Measurements from ENCODE around the gene SLC5A6. TPM values are rescaled to one million over a fixed set of nuclear protein-coding genes. Genes with fewer than 3 reads are reported as not detected.

The SLC5A6 gene
- total RNA-seq, 2 experiments from 2014 or later, result 41.5 to 47.4 TPM

DNA sequence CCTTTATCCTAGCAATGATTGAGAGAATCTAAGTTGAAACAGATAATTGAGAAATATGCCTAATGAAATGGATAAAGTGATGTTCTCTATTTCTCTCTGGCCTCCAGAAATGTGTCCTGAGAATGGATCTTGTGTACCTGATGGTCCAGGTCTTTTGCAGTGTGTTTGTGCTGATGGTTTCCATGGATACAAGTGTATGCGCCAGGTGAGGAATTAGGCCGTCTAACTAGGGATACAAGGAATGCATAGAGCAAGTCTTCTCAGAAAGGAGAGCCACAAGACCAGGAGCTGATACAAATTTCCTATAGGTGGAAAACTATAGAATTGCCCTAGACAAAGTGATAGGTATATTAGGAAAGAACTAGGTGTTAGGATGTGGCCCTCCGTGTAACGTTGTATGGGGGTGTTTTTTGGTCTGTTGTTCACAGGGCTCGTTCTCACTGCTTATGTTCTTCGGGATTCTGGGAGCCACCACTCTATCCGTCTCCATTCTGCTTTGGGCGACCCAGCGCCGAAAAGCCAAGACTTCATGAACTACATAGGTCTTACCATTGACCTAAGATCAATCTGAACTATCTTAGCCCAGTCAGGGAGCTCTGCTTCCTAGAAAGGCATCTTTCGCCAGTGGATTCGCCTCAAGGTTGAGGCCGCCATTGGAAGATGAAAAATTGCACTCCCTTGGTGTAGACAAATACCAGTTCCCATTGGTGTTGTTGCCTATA, 4.5 kb upstream of the SLC5A6 start:
- peaks cover 52% of the 10 kb centered on the region for H3K4me1 Mint-ChIP-seq (ENCODE audit: low read depth)

DNA sequence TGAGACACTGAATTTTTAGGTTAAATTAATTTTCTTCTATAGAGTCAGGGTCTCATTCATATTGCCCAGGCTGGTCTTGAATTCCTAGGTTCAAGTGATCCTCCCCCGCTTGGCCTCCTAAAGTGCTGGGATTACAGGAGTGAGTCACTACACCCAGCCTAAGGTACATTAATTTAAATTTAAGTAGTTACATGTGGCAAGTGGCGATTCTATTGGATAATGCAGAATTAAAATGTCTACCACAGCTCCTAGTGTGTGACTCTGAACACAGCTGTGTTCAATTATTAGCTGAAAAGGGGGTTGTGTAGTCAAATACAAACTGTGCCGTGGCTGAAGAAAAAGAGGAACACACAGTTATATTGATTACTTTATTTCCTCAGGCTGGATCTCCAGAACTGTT, 2.9 kb upstream of the SLC5A6 start:
- Mint-ChIP-seq H3K27ac (no peak overlapping the region), H3K4me3 (no peak overlapping the region), H3K4me1 (ENCODE audit: low read depth) (peaks cover 56% of the 10 kb centered on the region), H3K27me3 (ENCODE audit: low read depth) (no peaks in the 10 kb centered on the region), H3K9me3 (ENCODE audit: insufficient read depth) (no peaks in the 10 kb centered on the region), H3K36me3 (ENCODE audit: low read depth) (peaks cover 59% of the 10 kb centered on the region)
- no peak for ATAC-seq
- POLR2A ChIA-PET, result no interaction called here
- CTCF ChIA-PET, result no interaction called here
- no peak for DNase-seq

More for the DNA sequence above, 4.5 kb upstream of the SLC5A6 start:
- Mint-ChIP-seq H3K27ac (peak overlapping the region; percentile 95), H3K4me3 (peak overlapping the region; percentile 97), H3K36me3 (ENCODE audit: low read depth) (peaks cover 70% of the 10 kb centered on the region), H3K27me3 (ENCODE audit: low read depth) (no peaks in the 10 kb centered on the region), H3K9me3 (ENCODE audit: insufficient read depth) (no peaks in the 10 kb centered on the region)
- ChIA-PET POLR2A (interaction anchor here (0.5 to 1.5 kb wide), 3 partner anchors 142 to 307 kb away, joined by 3 to 4 read pairs (median 4); no protein-coding TSS in a partner anchor), CTCF (interaction anchor here (1.1 kb wide), 1 partner anchor 83 kb away, joined by 4 read pairs; no protein-coding TSS in a partner anchor)
- DNase-seq (no peak), ATAC-seq (no peak)

DNA sequence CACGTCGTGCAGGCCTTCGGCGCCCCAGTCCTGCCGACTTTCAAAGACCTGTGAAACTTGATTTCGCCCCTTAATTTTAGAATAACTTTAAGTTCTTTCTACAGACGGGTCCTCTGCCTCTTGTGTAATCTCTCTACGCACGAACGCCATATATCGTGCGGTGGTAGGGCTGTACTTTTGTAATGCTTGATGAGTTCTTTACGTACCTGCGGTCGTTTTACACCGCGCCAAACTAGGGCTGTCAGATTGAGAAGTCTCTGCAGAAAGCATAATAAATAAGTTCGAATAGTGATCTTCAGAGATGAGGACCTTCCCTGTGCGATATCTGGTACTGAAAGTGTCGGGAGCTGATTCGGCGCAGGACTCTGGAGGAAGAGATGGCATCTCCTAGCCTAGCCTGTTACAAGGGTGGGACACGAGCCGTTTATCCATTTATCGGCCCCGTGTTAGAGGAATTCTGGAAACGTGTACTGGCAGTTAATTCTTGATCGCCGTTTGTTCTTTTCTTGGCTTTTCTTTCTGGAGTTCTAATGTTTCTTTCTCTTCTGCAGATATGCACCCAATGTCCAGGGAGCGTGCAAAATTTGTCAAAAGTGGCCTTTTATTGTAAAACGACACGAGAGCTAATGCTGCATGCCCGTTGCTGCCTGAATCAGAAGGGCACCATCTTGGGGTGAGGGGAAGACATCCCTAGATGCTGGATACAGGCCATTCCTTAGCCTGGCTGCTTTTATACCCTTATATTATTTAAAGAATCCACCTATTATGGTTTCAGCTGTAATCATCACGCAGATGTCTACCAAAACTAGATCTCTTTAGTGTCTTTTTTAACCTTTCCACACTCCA, 781 bp upstream of the SLC5A6 start:
- ATAC-seq (peak; percentile 31), DNase-seq (peak; percentile 74)
- Mint-ChIP-seq H3K4me3 (peak overlapping the region; percentile 98), H3K4me1 (ENCODE audit: low read depth) (peaks cover 53% of the 10 kb centered on the region), H3K9me3 (ENCODE audit: insufficient read depth) (no peaks in the 10 kb centered on the region), H3K27ac (peak overlapping the region; percentile 99), H3K36me3 (ENCODE audit: low read depth) (peaks cover 49% of the 10 kb centered on the region), H3K27me3 (ENCODE audit: low read depth) (no peaks in the 10 kb centered on the region)
- CTCF ChIA-PET, result interaction anchor here (0.8 to 1.2 kb wide), 5 partner anchors 67 to 251 kb away, joined by 3 to 5 read pairs (median 4); no protein-coding TSS in a partner anchor
- POLR2A ChIA-PET, result interaction anchor here (0.6 to 1.3 kb wide), 13 partner anchors 9 to 163 kb away, joined by 3 to 6 read pairs (median 3); partner anchors contain the start of gene AGBL5

DNA sequence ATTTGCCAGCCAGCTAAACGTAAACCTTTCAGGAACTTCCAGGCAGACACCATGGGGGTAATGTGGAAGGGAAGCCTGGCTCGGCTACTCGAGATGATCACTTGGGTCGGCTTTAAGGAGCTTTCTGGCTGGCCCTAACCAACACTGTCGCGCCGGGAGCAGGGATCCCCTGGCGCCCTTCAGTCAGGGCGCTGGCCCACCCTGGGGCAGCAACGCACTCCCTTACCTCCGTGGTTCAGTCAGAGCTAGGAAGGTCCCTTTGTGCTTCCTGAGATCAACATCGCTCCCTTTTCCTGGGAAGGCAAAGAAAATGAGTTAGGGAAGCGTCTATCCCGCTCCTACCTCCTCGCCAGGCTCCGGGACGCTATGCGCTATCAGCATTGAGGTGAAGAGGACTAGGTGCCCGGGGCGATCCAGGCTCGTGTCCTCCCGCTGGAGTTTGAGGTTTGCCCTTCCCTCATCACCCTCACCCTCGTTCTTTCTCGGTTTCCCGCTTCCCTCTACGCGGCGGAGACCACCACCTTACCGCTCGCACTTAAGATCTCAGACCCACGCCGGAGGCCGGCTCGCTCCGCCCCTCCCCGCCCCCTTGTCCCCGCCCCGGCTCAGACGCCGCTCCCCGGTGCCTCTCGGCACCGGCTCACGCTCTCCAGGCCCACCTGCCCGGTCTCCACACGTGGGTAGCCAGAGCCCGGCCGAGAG, 676 bp downstream of the SLC5A6 start:
- Mint-ChIP-seq H3K4me1 (ENCODE audit: low read depth) (peaks cover 42% of the 10 kb centered on the region), H3K27ac (peak overlapping the region; percentile 91), H3K4me3 (peak overlapping the region; percentile 98), H3K36me3 (ENCODE audit: low read depth) (peaks cover 48% of the 10 kb centered on the region), H3K27me3 (ENCODE audit: low read depth) (no peaks in the 10 kb centered on the region), H3K9me3 (ENCODE audit: insufficient read depth) (no peaks in the 10 kb centered on the region)
- DNase-seq (no peak), ATAC-seq (no peak)
- POLR2A ChIA-PET, result interaction anchor here (0.7 to 1.3 kb wide), 10 partner anchors 8 to 224 kb away, joined by 3 to 6 read pairs (median 3); no protein-coding TSS in a partner anchor
- CTCF ChIA-PET, result interaction anchor here (0.7 to 1.0 kb wide), 3 partner anchors 68 to 113 kb away, joined by 3 read pairs; no protein-coding TSS in a partner anchor

DNA sequence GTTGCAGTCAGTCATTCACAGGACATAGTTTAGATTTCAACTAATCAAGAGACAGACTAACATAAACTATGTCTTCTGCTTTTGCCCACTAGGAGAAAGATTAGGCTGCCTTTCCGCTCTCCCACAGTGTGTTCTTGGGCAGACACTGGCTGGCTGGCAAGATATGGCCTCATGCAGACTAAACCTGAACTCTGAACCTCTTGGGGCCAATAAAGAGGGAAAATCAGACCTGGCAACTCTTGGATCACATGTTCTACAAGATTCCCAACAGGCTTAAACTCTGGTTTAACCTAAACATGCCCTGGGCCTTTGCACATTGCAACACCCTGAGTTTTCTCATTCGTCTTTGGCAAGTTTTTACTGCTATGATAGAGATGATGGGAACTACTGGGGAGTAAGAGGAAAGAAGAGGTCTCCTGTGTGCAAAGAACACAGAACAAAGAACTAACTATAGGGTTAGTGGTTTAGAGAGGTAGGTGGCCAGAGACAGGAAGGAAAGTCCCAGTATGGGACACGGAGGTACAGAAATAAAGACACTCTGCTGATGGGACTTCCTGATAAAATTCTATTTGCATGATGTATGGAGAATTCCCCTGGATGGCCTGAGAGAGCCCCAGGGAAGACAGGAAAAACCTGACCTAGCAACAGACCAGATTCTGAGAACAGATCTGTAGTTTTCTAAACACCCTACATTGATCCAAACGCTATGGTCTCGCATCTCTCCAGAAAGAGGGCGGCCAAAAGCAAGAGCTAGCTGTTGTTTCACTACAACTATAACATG, 2.3 kb downstream of the SLC5A6 start:
- Mint-ChIP-seq H3K4me1 (ENCODE audit: low read depth) (peaks cover 44% of the 10 kb centered on the region), H3K36me3 (ENCODE audit: low read depth) (peaks cover 48% of the 10 kb centered on the region), H3K4me3 (peak overlapping the region; percentile 47), H3K27ac (peak overlapping the region; percentile 61), H3K9me3 (ENCODE audit: insufficient read depth) (no peaks in the 10 kb centered on the region), H3K27me3 (ENCODE audit: low read depth) (no peaks in the 10 kb centered on the region)
- CTCF ChIA-PET, result interaction anchor here (0.7 kb wide), 1 partner anchor 158 kb away, joined by 3 read pairs; no protein-coding TSS in a partner anchor
- POLR2A ChIA-PET, result no interaction called here
- no peak for ATAC-seq
- DNase-seq, result no peak

DNA sequence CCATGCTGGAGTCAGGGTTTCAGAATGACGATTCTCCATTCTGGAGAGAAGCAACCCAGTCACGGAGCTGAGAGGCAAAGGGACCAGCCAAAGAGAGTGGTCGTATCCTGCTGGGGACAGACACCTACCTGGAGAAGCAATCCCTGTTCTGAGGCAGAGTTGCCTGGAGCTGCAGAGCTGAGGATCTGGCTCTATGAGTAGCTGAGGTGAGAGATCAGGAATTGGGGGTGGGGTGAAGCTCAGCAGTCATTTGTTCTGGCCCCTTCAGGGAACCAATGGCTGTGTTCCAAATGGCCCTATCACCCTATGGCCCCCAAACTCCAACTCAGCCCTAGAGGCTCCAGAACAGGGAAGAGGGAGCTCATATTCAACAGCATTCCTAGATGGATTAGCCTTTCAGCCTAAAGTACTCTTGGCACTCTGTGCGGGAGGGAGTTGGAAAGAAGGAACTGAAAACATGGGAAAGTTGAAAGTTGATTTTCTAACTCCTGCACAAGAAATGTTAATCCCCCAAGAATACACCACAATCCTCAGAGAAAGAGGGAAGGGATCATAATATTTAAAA, 3.5 kb downstream of the SLC5A6 start:
- H3K4me3 Mint-ChIP-seq, result no peak overlapping the region
- no peak overlapping the region for H3K27ac Mint-ChIP-seq
- DNase-seq (no peak), ATAC-seq (no peak)
- H3K4me1 Mint-ChIP-seq (ENCODE audit: low read depth), result peaks cover 45% of the 10 kb centered on the region
- CTCF ChIA-PET, result no interaction called here
- H3K9me3 Mint-ChIP-seq (ENCODE audit: insufficient read depth), result no peaks in the 10 kb centered on the region
- H3K27me3 Mint-ChIP-seq (ENCODE audit: low read depth), result no peaks in the 10 kb centered on the region
- POLR2A ChIA-PET, result no interaction called here
- H3K36me3 Mint-ChIP-seq (ENCODE audit: low read depth), result peaks cover 47% of the 10 kb centered on the region

DNA sequence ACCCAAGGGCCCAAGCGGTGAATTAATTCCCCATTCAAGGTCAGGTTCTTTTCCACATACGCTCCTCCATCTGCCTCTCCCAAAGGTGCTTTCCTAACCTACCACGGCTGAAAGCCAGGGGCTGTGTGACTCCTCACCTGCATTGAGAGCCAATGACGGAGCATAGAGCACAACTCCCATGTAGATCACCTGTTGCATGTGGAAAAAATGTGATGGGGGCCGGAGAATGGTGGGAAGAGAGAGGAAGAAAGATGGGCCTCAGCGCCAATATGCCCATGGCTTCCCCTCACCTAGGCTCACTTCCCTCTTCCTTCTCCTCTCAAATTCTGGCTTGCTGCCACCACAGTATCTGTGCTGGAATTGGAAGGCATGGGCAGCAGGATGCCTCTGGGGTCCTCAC, 5.7 kb downstream of the SLC5A6 start:
- Mint-ChIP-seq H3K4me1 (ENCODE audit: low read depth) (peaks cover 37% of the 10 kb centered on the region), H3K27ac (no peak overlapping the region), H3K36me3 (ENCODE audit: low read depth) (peaks cover 47% of the 10 kb centered on the region), H3K9me3 (ENCODE audit: insufficient read depth) (no peaks in the 10 kb centered on the region), H3K4me3 (no peak overlapping the region), H3K27me3 (ENCODE audit: low read depth) (no peaks in the 10 kb centered on the region)
- POLR2A ChIA-PET, result no interaction called here
- ATAC-seq (no peak), DNase-seq (no peak)
- CTCF ChIA-PET, result no interaction called here

DNA sequence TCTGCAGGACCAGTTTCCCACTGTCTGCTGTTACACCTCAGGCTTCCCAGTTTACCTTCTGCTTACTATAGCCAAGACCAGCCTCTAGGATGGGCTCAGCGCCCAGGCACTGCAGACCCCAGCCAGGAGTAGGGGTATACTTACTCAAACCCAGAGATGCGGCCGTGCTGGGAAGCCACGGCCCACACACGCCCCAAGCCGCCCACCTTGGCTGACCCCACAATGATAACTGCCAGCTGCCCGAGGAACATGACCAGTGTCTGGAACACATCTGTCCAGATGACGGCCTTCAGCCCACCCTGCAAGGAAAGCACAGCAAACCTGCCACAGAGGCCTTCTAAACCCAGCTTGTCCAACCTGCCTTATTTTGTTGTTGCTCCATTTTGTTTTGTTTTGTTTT, 6.9 kb downstream of the SLC5A6 start:
- ATAC-seq, result no peak
- DNase-seq, result no peak
- Mint-ChIP-seq H3K36me3 (ENCODE audit: low read depth) (peaks cover 48% of the 10 kb centered on the region), H3K4me1 (ENCODE audit: low read depth) (peaks cover 32% of the 10 kb centered on the region), H3K27ac (no peak overlapping the region), H3K27me3 (ENCODE audit: low read depth) (no peaks in the 10 kb centered on the region), H3K4me3 (no peak overlapping the region), H3K9me3 (ENCODE audit: insufficient read depth) (no peaks in the 10 kb centered on the region)
- ChIA-PET POLR2A (no interaction called here), CTCF (no interaction called here)

DNA sequence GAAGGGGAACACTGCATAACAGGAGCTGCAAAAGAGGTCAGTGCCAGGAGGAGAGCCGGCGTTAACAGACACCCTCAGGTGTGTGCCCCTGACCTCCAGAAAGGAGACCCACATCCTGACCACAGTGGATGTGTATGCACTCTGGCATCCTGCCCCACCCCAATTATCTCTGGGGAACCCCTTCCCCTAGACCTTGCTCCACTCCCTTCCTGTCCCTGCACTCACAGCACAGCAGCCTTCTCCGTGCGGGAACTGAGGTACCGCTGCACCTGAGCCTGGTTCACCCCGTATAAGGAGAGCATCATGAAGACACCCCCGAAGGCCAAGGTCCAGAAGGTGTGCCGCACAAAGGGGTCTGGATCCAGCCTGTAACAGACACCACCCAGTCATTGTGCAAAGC, 7.5 kb downstream of the SLC5A6 start:
- Mint-ChIP-seq H3K27ac (peak overlapping the region; percentile 64), H3K4me3 (no peak overlapping the region), H3K36me3 (ENCODE audit: low read depth) (peaks cover 47% of the 10 kb centered on the region), H3K4me1 (ENCODE audit: low read depth) (peaks cover 26% of the 10 kb centered on the region), H3K9me3 (ENCODE audit: insufficient read depth) (no peaks in the 10 kb centered on the region), H3K27me3 (ENCODE audit: low read depth) (no peaks in the 10 kb centered on the region)
- DNase-seq, result no peak
- ATAC-seq, result no peak
- ChIA-PET POLR2A (no interaction called here), CTCF (no interaction called here)

DNA sequence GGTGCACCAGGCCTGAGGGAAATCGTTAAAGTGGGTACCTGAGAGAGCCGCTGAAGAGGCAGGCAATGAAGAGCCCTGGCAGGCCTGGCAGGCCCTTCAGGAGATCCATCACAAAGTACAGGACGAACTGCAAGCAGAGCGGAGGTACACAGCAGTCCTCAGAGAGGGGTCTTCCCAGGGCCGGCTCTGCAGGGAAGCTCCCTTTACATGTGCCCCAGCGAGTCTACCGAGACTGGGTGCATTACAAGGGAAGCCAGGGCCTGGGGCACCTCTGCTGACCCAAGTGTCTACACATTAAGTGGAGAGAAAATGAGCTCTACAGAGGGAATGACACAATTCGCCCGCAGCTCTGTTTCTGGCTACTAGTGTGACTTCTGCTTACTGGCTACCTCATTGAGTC, 8.3 kb downstream of the SLC5A6 start:
- Mint-ChIP-seq H3K27ac (peak overlapping the region; percentile 10), H3K36me3 (ENCODE audit: low read depth) (peaks cover 47% of the 10 kb centered on the region), H3K27me3 (ENCODE audit: low read depth) (no peaks in the 10 kb centered on the region), H3K4me1 (ENCODE audit: low read depth) (peaks cover 20% of the 10 kb centered on the region), H3K4me3 (no peak overlapping the region), H3K9me3 (ENCODE audit: insufficient read depth) (no peaks in the 10 kb centered on the region)
- POLR2A ChIA-PET, result interaction anchor here (1.0 kb wide), 1 partner anchor 8 kb away, joined by 3 read pairs; the partner anchor contains the start of genes ATRAID and SLC5A6
- ATAC-seq (no peak), DNase-seq (no peak)
- CTCF ChIA-PET, result interaction anchor here (0.7 kb wide), 1 partner anchor 34 kb away, joined by 3 read pairs; no protein-coding TSS in a partner anchor

DNA sequence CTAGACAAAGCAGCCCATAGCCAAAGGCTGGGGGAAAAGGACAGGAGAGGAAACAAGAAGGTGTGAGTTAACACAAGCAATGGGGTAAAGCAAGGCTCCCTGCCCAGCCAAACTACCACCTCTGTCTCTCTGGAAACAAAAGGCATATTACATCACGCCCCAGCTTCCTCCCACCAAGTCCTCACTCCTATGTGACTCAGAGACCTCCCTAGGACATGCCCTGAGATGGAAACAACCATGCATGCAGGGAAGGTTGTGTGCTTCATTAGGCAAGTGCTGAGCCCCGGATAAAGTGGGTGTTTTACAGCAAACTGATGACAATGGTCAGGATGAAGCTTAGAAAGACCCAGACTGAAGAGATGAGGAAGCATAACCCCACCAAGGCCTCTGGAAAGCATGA, 9.2 kb downstream of the SLC5A6 start:
- Mint-ChIP-seq H3K36me3 (ENCODE audit: low read depth) (peaks cover 46% of the 10 kb centered on the region), H3K9me3 (ENCODE audit: insufficient read depth) (no peaks in the 10 kb centered on the region), H3K4me1 (ENCODE audit: low read depth) (peaks cover 16% of the 10 kb centered on the region), H3K27ac (peak overlapping the region; percentile 46), H3K4me3 (no peak overlapping the region), H3K27me3 (ENCODE audit: low read depth) (no peaks in the 10 kb centered on the region)
- ChIA-PET POLR2A (no interaction called here), CTCF (interaction anchor here (0.7 kb wide), 1 partner anchor 33 kb away, joined by 3 read pairs; no protein-coding TSS in a partner anchor)
- DNase-seq, result no peak
- no peak for ATAC-seq

All from activated CD8-positive, alpha-beta T cell treated with anti-CD3 and anti-CD28 coated beads, Interleukin-2, amount 10 ng/mL, durations not matched to agents 7 days and 5 days (primary cell).